ENCODE results near the gene KLHDC2.

DNA sequence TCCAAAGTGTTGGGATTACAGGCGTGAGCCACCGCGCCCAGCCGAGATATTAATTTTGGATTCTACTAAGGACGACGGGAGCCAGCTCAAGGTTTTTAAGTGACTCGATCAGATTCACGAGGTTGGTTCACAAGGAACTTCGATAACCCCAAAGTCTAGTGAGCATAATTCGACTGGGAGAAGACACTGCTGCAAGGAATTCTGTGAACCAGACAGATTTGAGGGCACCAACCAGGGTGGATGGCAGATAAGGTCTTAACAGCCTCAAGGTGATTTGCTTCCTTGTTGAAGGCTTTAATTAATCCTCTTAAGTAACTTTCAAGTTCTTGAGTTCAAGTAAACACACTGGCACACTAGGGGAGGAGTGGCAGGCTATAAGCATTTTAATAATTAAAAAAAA, 1.1 kb upstream of the KLHDC2 start:
- TF ChIP-seq, protein P1, sequence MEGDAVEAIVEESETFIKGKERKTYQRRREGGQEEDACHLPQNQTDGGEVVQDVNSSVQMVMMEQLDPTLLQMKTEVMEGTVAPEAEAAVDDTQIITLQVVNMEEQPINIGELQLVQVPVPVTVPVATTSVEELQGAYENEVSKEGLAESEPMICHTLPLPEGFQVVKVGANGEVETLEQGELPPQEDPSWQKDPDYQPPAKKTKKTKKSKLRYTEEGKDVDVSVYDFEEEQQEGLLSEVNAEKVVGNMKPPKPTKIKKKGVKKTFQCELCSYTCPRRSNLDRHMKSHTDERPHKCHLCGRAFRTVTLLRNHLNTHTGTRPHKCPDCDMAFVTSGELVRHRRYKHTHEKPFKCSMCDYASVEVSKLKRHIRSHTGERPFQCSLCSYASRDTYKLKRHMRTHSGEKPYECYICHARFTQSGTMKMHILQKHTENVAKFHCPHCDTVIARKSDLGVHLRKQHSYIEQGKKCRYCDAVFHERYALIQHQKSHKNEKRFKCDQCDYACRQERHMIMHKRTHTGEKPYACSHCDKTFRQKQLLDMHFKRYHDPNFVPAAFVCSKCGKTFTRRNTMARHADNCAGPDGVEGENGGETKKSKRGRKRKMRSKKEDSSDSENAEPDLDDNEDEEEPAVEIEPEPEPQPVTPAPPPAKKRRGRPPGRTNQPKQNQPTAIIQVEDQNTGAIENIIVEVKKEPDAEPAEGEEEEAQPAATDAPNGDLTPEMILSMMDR (IDR thresholded peaks at IDR 0.05) = no peak
- no peak for TF ChIP-seq ZFX (IDR thresholded peaks at IDR 0.05; ENCODE audit: borderline replicate concordance)

Measured in 22Rv1 (cell line).